Large intestine (tissue), 3 donors: ENCODE results near the gene GAMT. TPM values are rescaled to one million over a fixed set of nuclear protein-coding genes. Genes with fewer than 3 reads are reported as not detected.

Experiments
- DNase-seq, 2 donors: peaks; one replicate each; pipeline versions ENCODE4 v3.0.0 to v3.0.0-alpha.2; 2013
- H3K27ac ChIP-seq: one replicate; pipeline ENCODE4 v1.5.1; 2013; ENCODE audit warnings: low read length
- H3K27me3 ChIP-seq: 2 replicates; pipeline ENCODE4 v1.6.1; 2013; ENCODE audit warnings: low read length; ENCODE audit not compliant: control insufficient read depth, insufficient read depth
- H3K36me3 ChIP-seq: 2 replicates; pipeline ENCODE4 v1.6.1; 2013; ENCODE audit warnings: low read length; ENCODE audit not compliant: control insufficient read depth, insufficient read depth
- H3K4me1 ChIP-seq: one replicate; pipeline ENCODE4 v1.6.1; 2013; ENCODE audit warnings: low read length; ENCODE audit not compliant: control insufficient read depth, insufficient read depth
- H3K4me3 ChIP-seq: one replicate; pipeline ENCODE4 v1.5.1; 2013; ENCODE audit warnings: low read length
- H3K9me3 ChIP-seq: one replicate; pipeline ENCODE4 v1.6.1; 2013; ENCODE audit warnings: mild to moderate bottlenecking, low read depth, low read length, moderate library complexity; ENCODE audit not compliant: control insufficient read depth
- WGBS: methylation state at CpG from one replicate; pipeline ENCODE4 v1.1.5; 2013; ENCODE audit warnings: low lambda C conversion rate; ENCODE audit not compliant: insufficient coverage; 5-methylcytosine and 5-hydroxymethylcytosine counted together
- polyA plus RNA-seq: library from polyadenylated mRNA; unstranded; fragments of 120-200 nt; gene quantifications from one replicate; pipeline ENCODE4 v1.2.1, GENCODE V29; 2013

The GAMT gene
- polyA plus RNA-seq, 1 donor = 16.0 TPM

DNA sequence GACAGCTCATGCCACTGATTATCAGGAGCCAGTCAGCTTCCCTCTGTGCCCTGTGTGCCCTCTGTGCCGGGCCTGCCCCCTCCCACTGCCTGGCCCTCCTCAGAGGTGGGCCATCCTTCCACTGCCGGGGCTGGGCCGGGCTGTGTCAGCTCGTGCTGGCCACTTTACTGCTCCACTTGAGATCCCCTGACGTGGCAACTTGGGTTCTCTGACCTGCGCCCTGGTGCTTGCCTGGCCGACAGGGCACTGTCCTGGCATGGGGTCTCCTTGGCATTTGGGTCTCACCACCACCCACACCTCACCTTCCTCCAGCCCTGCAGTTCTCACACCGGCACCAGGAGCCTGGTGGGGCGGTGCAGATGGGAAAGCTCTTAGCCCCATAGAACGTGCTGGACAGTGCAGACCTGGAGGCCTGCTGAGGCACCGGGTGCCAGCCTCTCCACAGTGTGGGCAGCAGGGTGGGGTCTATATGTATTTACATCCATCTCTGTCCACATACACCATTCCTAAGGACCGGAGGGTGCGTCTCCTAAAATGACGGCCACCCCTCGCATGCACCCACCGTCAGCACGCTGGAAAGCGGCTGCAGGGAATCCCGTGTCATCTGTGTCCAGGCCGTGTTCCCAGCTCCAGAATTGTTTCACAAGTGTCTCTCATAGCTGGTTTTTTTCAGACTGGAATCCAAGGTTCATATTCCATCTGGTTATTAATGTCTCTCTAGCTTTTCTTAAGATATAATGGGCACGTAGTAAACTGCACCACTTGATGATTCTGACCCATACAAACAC is 17.8 kb upstream of the GAMT start:
- H3K4me1 ChIP-seq = peaks cover 57% of the 10 kb centered on the region
- H3K36me3 ChIP-seq = peaks cover 62% of the 10 kb centered on the region
- peak in 1 of 2 donors; percentile 55 for DNase-seq
- no CpG with 5 or more reads among the region's 21 CpGs for WGBS
- H3K4me3 ChIP-seq = no peak overlapping the region
- H3K27me3 ChIP-seq = no peaks in the 10 kb centered on the region
- H3K27ac ChIP-seq = peak overlapping the region; percentile 63
- H3K9me3 ChIP-seq = peaks cover 14% of the 10 kb centered on the region

DNA sequence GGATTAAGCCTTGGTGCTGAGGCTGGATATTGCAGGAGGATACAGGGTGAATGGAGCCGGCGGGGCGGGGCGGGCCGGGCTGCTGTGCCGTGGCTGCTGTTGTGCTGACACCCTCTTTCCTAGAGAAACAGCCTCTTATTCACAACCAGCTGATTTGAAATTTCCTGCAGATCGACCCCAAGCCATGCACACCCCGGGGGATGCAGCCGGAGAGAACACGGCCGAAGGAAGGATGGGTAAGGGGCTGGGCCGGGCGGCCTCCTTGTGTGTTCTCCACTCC is 17.1 kb upstream of the GAMT start:
- peaks cover 60% of the 10 kb centered on the region for H3K36me3 ChIP-seq
- H3K27ac ChIP-seq = peak overlapping the region; percentile 63

DNA sequence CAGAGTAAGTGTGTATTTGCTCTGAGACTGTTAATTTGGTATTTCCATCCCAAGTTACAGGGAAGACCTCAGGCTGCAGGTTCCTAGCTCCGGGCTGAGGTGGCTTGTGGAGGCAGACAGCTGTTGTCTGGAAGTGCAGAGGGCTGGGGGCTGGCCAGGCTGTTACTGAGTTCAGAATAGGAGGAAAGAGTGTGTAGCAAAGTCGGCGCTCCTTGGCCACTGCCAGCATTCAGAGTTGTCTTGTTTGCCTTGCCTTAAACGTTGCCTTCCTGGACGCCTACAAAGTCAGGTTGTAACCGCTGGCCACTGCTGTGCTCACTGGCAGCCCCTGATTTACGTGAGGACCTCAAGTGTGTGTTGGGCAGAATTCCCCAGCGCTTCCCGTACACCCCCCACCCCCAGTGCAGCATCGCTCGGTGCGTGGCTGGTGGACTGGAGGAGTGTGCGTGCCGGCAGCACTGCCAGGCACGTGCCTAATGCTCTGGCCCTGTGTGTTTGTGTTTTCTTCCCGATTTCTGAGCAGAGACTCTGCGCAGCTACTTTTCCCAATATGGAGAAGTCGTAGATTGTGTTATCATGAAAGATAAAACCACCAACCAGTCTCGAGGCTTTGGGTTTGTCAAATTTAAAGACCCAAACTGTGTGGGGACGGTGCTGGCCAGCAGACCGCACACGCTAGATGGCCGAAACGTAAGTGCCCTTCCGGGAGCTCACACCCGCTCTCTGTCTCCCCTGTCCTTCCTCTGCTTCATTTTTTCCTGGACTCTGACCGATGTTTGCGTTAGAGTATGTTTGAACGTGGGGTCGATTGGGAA is 16.5 kb upstream of the GAMT start:
- H3K27ac ChIP-seq = peak overlapping the region; percentile 63
- peak in 1 of 2 donors; percentile 79 for DNase-seq

More for the DNA sequence above, 17.1 kb upstream of the GAMT start:
- Histone ChIP-seq H3K9me3 (peaks cover 7% of the 10 kb centered on the region), H3K27me3 (no peaks in the 10 kb centered on the region), H3K4me1 (peaks cover 50% of the 10 kb centered on the region), H3K4me3 (no peak overlapping the region)
- no CpG with 5 or more reads among the region's 13 CpGs for WGBS
- no peak for DNase-seq

DNA sequence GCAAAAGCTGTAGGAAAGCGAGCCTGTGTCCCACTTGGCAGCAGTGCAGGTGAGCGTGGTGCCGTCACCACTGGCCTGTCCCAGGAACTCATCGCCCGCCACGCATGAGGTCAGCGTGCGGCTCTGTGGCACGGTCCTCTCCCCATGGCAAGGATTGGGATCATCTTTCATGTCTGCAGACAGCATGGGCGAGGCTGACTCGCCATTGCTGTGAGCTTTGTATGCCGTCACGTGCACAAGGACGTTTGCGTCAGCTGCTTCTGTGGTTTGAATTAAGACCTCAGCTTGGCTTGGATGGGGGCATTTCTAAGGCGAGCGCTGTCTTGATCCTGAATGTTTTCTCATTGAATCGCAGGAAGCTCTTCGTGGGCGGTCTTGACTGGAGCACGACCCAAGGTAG is 15.8 kb upstream of the GAMT start:
- Histone ChIP-seq H3K36me3 (peaks cover 60% of the 10 kb centered on the region), H3K27ac (peak overlapping the region; percentile 63), H3K4me3 (no peak overlapping the region), H3K27me3 (no peaks in the 10 kb centered on the region), H3K4me1 (peaks cover 50% of the 10 kb centered on the region), H3K9me3 (peaks cover 6% of the 10 kb centered on the region)
- no peak for DNase-seq
- no CpG with 5 or more reads among the region's 21 CpGs for WGBS

More for the DNA sequence above, 16.5 kb upstream of the GAMT start:
- H3K4me1 ChIP-seq = peaks cover 50% of the 10 kb centered on the region
- 43% methylated on average over 1 of the region's 30 CpGs for WGBS
- no peaks in the 10 kb centered on the region for H3K27me3 ChIP-seq
- H3K9me3 ChIP-seq = peaks cover 6% of the 10 kb centered on the region
- H3K36me3 ChIP-seq = peaks cover 61% of the 10 kb centered on the region
- no peak overlapping the region for H3K4me3 ChIP-seq

DNA sequence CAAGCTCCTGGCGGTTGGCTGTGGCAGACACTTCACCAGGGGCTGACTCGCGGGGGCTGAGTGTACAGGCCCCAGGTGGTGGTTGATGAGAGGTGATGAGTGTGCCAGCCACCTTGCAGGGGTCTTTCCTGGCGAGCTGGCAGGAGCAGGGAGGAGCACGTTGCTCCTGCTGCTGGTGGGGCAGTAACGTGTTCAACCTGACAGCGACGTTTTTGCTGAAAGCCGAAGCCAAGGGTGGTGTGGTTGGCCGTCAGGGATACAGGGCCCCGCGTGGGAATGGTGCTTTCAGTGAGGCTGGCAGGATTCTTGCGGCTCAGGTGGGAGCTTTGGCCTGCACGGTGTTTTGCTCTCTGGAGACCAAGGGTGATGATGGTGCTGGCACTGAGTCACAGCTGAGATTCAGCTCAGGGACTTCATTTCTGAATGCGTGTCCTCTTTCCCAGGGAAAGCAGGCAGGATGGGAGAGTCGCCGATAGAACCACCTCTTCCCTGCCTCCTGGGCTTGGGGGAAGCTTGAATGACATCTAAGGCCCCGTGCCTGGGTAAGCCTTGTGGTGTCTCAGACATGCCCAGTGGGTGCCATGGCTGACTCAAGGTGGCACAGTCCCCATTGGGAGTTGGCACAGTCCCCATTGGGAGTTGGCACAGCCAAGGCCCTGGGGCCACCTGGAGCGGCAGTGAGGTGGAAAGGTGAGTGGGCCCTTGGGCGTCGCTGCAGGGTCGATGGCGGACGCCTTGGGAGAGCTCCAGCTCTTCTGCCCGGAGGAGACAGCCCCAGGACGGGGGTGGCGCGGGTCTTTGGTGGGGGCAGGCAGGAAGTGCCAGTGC is 14.9 kb upstream of the GAMT start:
- Histone ChIP-seq H3K4me1 (peaks cover 58% of the 10 kb centered on the region), H3K36me3 (peaks cover 58% of the 10 kb centered on the region), H3K9me3 (no peaks in the 10 kb centered on the region), H3K27ac (peak overlapping the region; percentile 84), H3K27me3 (no peaks in the 10 kb centered on the region), H3K4me3 (no peak overlapping the region)
- no CpG with 5 or more reads among the region's 28 CpGs for WGBS
- no peak for DNase-seq

DNA sequence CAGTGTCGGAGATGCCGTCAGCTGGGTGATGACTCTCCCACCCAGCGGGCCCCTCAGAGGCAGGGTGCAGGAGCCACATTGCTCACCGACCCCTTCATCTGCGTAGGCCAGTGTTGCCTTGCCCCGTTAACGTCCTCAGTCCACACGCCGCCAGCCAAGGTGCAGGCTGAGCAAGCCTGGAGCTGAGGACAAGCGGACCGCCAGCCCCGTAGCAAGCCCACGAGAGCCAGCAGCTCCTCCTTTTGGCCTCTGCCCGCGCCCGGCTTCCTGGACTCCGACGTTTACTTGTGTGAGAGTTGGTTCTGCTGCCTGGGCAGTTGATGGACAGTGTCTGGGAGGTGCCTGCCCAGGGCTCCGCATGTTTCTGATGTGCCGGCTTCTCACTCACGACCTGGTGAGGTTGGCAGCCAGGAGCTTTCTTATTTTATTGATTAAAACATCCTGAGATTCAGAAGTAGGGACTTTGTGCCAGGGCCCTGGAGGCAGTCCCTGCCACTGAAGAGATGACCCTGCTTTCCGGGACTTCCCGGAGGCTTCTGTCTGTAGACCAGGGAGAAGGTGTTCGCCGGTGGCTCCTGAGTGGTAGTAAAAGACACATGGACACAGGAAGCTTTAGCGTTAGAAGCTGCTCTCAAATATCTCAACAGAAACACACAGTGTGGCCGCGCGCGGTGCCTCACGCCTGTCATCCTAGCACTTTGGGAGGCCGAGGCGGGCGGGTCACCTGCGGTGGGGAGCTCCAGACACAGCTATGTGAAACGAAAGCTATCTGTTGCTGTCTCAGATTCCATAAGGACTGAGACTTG is 11.9 kb upstream of the GAMT start:
- Histone ChIP-seq H3K9me3 (no peaks in the 10 kb centered on the region), H3K27me3 (no peaks in the 10 kb centered on the region), H3K4me1 (peaks cover 68% of the 10 kb centered on the region), H3K4me3 (no peak overlapping the region), H3K27ac (no peak overlapping the region), H3K36me3 (peaks cover 58% of the 10 kb centered on the region)
- WGBS = 100% methylated on average over 3 of the region's 36 CpGs
- DNase-seq = no peak

DNA sequence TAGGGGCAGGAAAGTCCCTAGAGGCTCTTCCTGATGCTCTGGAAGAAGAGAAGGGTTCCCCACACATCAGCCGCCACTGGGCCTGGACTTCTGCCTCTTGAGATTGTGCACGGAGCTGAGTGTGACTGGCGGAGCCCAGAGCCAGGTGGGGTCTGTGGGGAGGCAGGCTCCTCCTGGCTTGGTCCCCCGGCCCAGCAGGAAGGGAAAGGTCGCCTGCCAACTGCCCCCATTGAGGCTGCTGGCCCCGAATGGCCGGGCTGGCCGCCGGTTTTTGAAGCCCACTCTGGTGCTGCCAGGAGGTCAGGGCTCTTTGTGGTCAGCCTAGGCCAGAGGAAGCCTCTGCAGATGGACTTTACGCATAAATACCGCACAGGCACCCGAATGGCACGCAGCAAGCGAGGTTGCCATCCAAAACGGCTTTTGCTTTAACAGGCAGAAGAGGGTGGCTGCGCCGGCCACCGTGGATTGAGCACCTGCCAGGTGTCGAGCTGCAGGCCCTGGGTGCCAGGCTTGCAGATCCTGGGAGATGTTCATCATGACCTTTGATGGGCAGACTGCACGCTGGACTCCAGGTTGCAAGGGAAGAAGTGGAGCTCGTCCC is 11.1 kb upstream of the GAMT start:
- Histone ChIP-seq H3K36me3 (peaks cover 55% of the 10 kb centered on the region), H3K27me3 (no peaks in the 10 kb centered on the region), H3K27ac (no peak overlapping the region), H3K4me3 (no peak overlapping the region), H3K4me1 (peaks cover 60% of the 10 kb centered on the region), H3K9me3 (no peaks in the 10 kb centered on the region)
- DNase-seq = no peak
- WGBS = no CpG with 5 or more reads among the region's 21 CpGs

DNA sequence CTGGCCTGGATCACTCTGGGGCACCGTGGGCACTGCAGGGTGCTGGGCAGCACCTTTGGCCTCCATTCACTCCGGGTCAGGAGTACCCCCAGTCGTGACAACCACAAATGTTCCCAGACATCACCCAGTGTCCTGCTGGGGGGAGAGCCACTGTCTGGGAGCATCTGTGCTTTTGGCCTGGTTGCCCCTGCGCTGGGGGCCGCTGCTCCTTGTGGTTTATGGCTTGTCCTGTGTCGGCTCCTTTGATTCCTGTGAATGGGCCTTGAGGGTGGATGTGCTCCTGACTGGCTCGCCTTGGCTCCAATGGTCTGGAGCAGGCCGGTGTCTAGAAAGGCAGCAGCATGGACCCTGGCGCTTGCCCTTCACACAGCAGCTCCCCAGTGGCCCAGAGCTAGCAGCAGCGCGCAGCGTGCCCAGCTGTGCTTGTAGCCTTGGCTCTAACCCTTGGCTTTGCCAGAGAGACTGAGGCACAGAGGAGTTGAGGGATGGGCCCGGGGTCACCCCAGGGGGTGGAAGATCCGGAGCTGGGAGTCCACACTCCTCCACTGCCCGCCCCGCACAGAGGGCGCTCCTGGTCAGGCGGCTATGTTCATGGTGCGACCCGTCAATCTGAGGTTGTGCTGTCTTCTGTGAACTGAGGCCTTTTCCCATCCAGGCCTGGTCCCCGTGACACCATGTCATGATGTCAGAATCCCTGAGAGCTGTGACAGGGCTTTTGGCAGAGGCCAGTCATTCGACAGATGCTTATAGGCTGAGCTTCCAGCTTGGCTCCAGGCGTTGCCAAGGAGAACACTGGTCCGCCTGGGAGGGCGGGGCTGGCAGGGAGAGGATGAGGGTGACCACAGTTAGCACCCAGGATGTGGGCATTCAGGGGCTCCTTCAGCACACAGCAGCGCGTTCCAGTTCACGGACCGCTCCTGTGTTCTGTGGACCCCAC is 10.2 kb upstream of the GAMT start:
- Histone ChIP-seq H3K36me3 (peaks cover 48% of the 10 kb centered on the region), H3K9me3 (no peaks in the 10 kb centered on the region), H3K27ac (no peak overlapping the region), H3K4me1 (peaks cover 52% of the 10 kb centered on the region), H3K27me3 (no peaks in the 10 kb centered on the region), H3K4me3 (no peak overlapping the region)
- no peak for DNase-seq
- no CpG with 5 or more reads among the region's 29 CpGs for WGBS

DNA sequence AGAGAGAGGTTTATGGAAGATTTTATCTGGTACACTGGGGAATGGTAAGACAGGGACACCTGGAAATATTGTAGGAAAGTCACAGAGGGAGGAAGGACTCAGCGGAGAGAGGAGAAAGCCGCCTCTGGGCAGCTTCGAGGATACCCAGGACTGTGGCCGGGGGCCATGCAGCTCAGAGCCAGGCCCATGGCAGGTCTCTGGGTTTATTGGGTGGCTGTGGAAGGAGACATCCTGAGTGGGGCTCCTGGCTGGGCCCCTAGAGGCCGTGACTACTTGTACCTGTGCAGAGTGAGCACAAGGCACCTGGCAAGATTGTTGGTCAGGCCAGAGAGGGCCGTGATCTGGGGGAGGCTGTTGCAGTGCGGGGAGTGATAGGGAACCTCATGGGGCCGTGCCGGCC is 9.4 kb upstream of the GAMT start:
- H3K4me1 ChIP-seq = peaks cover 48% of the 10 kb centered on the region
- DNase-seq = no peak
- H3K4me3 ChIP-seq = no peak overlapping the region
- H3K27ac ChIP-seq = no peak overlapping the region
- no CpG with 5 or more reads among the region's 9 CpGs for WGBS
- no peaks in the 10 kb centered on the region for H3K9me3 ChIP-seq
- no peaks in the 10 kb centered on the region for H3K27me3 ChIP-seq
- H3K36me3 ChIP-seq = peaks cover 46% of the 10 kb centered on the region
